Activated CD8-positive, alpha-beta memory T cell treated with anti-CD3 and anti-CD28 coated beads, Interleukin-2, amount 50 U/mL, for 1 hour (primary cell): ENCODE measurements around the gene ZNF746.

Experiments
- DNase-seq: peaks from one replicate; pipeline ENCODE4 v3.0.0-alpha.2; 2020; ENCODE audit errors: extremely low read depth

Gene ZNF746

GRCh38 chr7:149427893-149428292, 69.7 kb downstream of the ZNF746 start:
- DNase-seq = no peak

GRCh38 chr7:149427096-149427680, 70.4 kb downstream of the ZNF746 start:
- no peak for DNase-seq

- no peak for DNase-seq
These were observed 74.0 kb downstream of the ZNF746 start for GRCh38 chr7:149423449-149424110.

DNA sequence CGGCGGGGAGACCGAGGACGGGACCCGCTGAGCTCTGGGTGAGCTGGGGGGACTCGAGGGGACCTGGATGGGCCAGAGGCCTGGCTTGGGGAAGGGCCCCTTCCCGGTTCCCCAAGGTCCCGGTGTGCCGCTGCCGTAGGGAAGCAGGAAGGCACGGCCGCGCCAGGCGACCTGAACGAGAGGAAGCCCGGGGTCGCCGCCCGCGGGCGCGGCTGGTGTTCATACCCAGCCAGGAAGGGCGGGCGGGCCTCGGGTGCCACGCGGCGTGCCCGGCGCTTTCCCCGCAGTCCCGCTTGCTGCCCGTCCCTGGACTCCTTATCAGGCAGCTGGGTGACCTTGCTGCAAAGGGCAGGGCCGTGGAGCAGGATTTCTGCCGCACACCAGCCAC, 74.7 kb downstream of the ZNF746 start:
- no peak for DNase-seq
